GM19452 (cell line): ENCODE measurements around the gene STOX2.

ENCODE experiments used
- ATAC-seq: cut with Tn5 transposase; IDR thresholded peaks from one replicate; pipeline ENCODE4 v1.9.1; 2021; ENCODE audit not compliant: unreplicated experiment

Gene STOX2

DNA sequence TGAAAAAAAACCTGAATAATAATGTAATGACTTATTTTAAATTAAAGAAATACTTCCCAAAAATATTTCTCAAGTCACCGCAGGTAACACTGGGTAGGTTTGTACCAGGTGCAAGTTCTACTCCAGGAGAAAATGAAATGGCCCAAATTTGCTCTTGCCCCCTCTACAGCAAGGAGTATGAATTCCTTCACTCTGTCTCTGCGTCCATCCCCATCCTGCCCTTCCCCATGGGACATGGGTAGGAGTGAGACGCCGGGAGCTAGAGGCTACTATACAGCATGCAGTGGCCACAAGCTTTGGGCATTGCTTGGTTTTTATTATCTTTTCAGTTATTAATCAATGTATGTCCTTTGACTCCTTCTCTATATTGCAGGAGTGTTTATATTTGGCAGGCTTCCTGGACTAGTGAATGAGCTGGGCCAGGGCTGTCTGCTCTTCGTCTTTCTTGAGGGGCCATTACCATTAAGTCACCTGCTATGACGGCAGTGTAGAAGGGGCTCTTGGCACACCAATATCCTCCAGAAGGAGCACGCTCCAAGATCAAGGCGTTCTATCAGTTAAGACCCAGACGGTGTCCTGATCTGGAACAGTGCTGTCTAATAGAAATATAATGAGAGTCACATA, 162.9 kb downstream of the STOX2 start:
- ATAC-seq = no peak
